H9 (cell line): ENCODE data around the gene DUSP5. TPM values are rescaled to one million over a fixed set of nuclear protein-coding genes. Genes with fewer than 3 reads are reported as not detected.

Source experiments
- DNase-seq: peaks from one replicate; pipeline ENCODE4 v3.0.0-alpha.2; 2017
- H2AFZ ChIP-seq: one replicate; pipeline ENCODE4 v1.6.1; 2013; ENCODE audit warnings: mild to moderate bottlenecking, low read length, control low read depth, moderate library complexity
- H2AK5ac ChIP-seq: 2 replicates; pipeline ENCODE4 v1.6.1; 2013; ENCODE audit warnings: low read length, control low read depth, mixed read lengths; ENCODE audit not compliant: insufficient read length
- H2BK120ac ChIP-seq: one replicate; pipeline ENCODE4 v1.6.1; 2013; ENCODE audit warnings: low read depth, mild to moderate bottlenecking, low read length, control low read depth, inconsistent platforms; ENCODE audit not compliant: poor library complexity, severe bottlenecking
- H2BK12ac ChIP-seq: 2 replicates; pipeline ENCODE4 v1.6.1; 2013; ENCODE audit warnings: low read length, control low read depth, mixed read lengths, low read depth; ENCODE audit not compliant: insufficient read length
- H2BK15ac ChIP-seq: 2 replicates; pipeline ENCODE4 v1.6.1; 2013; ENCODE audit warnings: low read depth, low read length, control low read depth
- H2BK20ac ChIP-seq: one replicate; pipeline ENCODE4 v1.6.1; 2013; ENCODE audit warnings: low read depth, mild to moderate bottlenecking, low read length, control low read depth, inconsistent platforms; ENCODE audit not compliant: poor library complexity, severe bottlenecking
- H2BK5ac ChIP-seq: 2 replicates; pipeline ENCODE4 v1.6.1; 2013; ENCODE audit warnings: low read length, control low read depth, mixed read lengths; ENCODE audit not compliant: insufficient read length
- H3K14ac ChIP-seq: 2 replicates; pipeline ENCODE4 v1.6.1; 2013; ENCODE audit warnings: low read length, control low read depth; ENCODE audit not compliant: insufficient read depth
- H3K18ac ChIP-seq: 2 replicates; pipeline ENCODE4 v1.6.1; 2013; ENCODE audit warnings: low read depth, mild to moderate bottlenecking, mixed read lengths, low read length, control low read depth; ENCODE audit not compliant: insufficient read length
- H3K23ac ChIP-seq: 2 replicates; pipeline ENCODE4 v1.6.1; 2013; ENCODE audit warnings: low read length, control low read depth, mixed read lengths, low read depth; ENCODE audit not compliant: insufficient read length
- H3K23me2 ChIP-seq: 2 replicates; pipeline ENCODE4 v1.6.1; 2013; ENCODE audit warnings: low read depth, mild to moderate bottlenecking, mixed read lengths, low read length, control low read depth; ENCODE audit not compliant: insufficient read length, poor library complexity, severe bottlenecking
- H3K27ac ChIP-seq: 2 replicates; pipeline ENCODE4 v1.5.1; 2013; ENCODE audit warnings: low read length, control low read depth, mixed read lengths, low read depth; ENCODE audit not compliant: insufficient read length
- H3K27me3 ChIP-seq: 2 replicates; pipeline ENCODE4 v1.6.1; 2013; ENCODE audit warnings: low read length, control low read depth, inconsistent platforms; ENCODE audit not compliant: insufficient read depth
- H3K4ac ChIP-seq: 2 replicates; pipeline ENCODE4 v1.6.1; 2013; ENCODE audit warnings: low read depth, mild to moderate bottlenecking, control low read depth, inconsistent platforms, low read length, moderate library complexity
- H3K4me1 ChIP-seq: 2 replicates; pipeline ENCODE4 v1.6.1; 2013; ENCODE audit warnings: low read length, control low read depth, inconsistent platforms; ENCODE audit not compliant: insufficient read depth
- H3K4me2 ChIP-seq: 2 replicates; pipeline ENCODE4 v1.6.1; 2013; ENCODE audit warnings: low read length, control low read depth, mixed read lengths; ENCODE audit not compliant: insufficient read length, insufficient read depth
- H3K56ac ChIP-seq: 2 replicates; pipeline ENCODE4 v1.6.1; 2013; ENCODE audit warnings: low read depth, mild to moderate bottlenecking, mixed read lengths, low read length, control low read depth; ENCODE audit not compliant: insufficient read length
- H3K79me1 ChIP-seq: 2 replicates; pipeline ENCODE4 v1.6.1; 2013; ENCODE audit warnings: low read depth, mild to moderate bottlenecking, moderate library complexity, low read length, control low read depth, inconsistent platforms; ENCODE audit not compliant: insufficient read depth, poor library complexity, severe bottlenecking
- H3K79me2 ChIP-seq: 2 replicates; pipeline ENCODE4 v1.6.1; 2013; ENCODE audit warnings: low read length, control low read depth, inconsistent platforms; ENCODE audit not compliant: insufficient read depth
- H3K9ac ChIP-seq: 2 replicates; pipeline ENCODE4 v1.6.1; 2013; ENCODE audit warnings: low read length, control low read depth, mixed read lengths; ENCODE audit not compliant: insufficient read length; ENCODE audit errors: extremely low read depth
- H3K9me3 ChIP-seq: one replicate; pipeline ENCODE4 v1.6.1; 2013; ENCODE audit warnings: low read depth, low read length, inconsistent platforms; ENCODE audit not compliant: control insufficient read depth
- H3T11ph ChIP-seq: one replicate; pipeline ENCODE4 v1.6.1; 2013; ENCODE audit warnings: mild to moderate bottlenecking, low read length, control low read depth, inconsistent platforms
- H4K20me1 ChIP-seq: one replicate; pipeline ENCODE4 v1.6.1; 2013; ENCODE audit not compliant: control insufficient read depth, insufficient read length, insufficient read depth
- H4K5ac ChIP-seq: 2 replicates; pipeline ENCODE4 v1.6.1; 2013; ENCODE audit warnings: low read depth, mild to moderate bottlenecking, mixed read lengths, low read length, control low read depth; ENCODE audit not compliant: insufficient read length
- H4K8ac ChIP-seq: replicated peaks from 2 replicates; pipeline ENCODE4 v1.6.1; 2013; ENCODE audit warnings: low read length, control low read depth, mixed read lengths, low read depth; ENCODE audit not compliant: insufficient read length
- H4K91ac ChIP-seq: 2 replicates; pipeline ENCODE4 v1.6.1; 2013; ENCODE audit warnings: low read depth, mild to moderate bottlenecking, moderate library complexity, mixed read lengths, low read length, control low read depth; ENCODE audit not compliant: insufficient read length
- H3K27ac Mint-ChIP-seq, 3 experiments: 2 replicates in 2 of 3; 3 replicates in 1 of 3; pipeline ENCODE4 v1.8.0; 2020 to 2021; ENCODE audit warnings: mixed read lengths in 3 of 3, mild to moderate bottlenecking in 1 of 3, moderate library complexity in 1 of 3
- H3K27me3 Mint-ChIP-seq: 2 replicates; pipeline ENCODE4 v1.8.0; 2021; ENCODE audit warnings: low read depth, mild to moderate bottlenecking, moderate library complexity, mixed read lengths
- H3K36me3 Mint-ChIP-seq, 3 experiments: 2 replicates in 2 of 3; 3 replicates in 1 of 3; pipeline ENCODE4 v1.8.0; 2020 to 2021; ENCODE audit warnings: low read depth in 3 of 3, mixed read lengths in 3 of 3; ENCODE audit not compliant: insufficient read depth in 1 of 3
- H3K4me1 Mint-ChIP-seq, 2 experiments: 2 replicates each; pipeline ENCODE4 v1.8.0; 2020; ENCODE audit warnings: mixed read lengths in 2 of 2
- H3K4me3 Mint-ChIP-seq, 2 experiments: 2 replicates in 1 of 2; 3 replicates in 1 of 2; pipeline ENCODE4 v1.8.0; 2020 to 2021; ENCODE audit warnings: mild to moderate bottlenecking in 2 of 2, mixed read lengths in 2 of 2, moderate library complexity in 1 of 2
- H3K9me3 Mint-ChIP-seq, 2 experiments: 2 replicates in 1 of 2; 3 replicates in 1 of 2; pipeline ENCODE4 v1.8.0; 2020; ENCODE audit warnings: mild to moderate bottlenecking in 2 of 2, mixed read lengths in 2 of 2, moderate library complexity in 1 of 2
- CTCF ChIP-seq: fragments of 200-600 bp; sonication (generic); conservative IDR thresholded peaks from 3 replicates; pipeline ENCODE4 v1.8.0; 2021; ENCODE audit warnings: antibody characterized with exemption, mild to moderate bottlenecking
- WGBS: extraction: QIAGEN DNeasy Blood & Tissue Kit; methylation state at CpG from one replicate; pipeline ENCODE4 v1.1.7; 2013; ENCODE audit warnings: missing lambda C conversion rate, low lambda C conversion rate, mixed read lengths; ENCODE audit not compliant: insufficient read length; ENCODE audit errors: extremely low coverage; 5-methylcytosine and 5-hydroxymethylcytosine counted together
- total RNA-seq: library from RNA; stranded (reverse); gene quantifications from 2 replicates; pipeline ENCODE4 v1.2.1, GENCODE V29; 2021

DUSP5 gene
- total RNA-seq, 1 experiment from 2014 or later, result 29.3 TPM

- TF ChIP-seq CTCF, result no peak
- H4K5ac ChIP-seq, result no peak overlapping the region
- no peaks in the 10 kb centered on the region for H3K23me2 ChIP-seq
- H2BK15ac ChIP-seq, result no peak overlapping the region
- no peak overlapping the region for H2BK20ac ChIP-seq
- no peaks in the 10 kb centered on the region for H4K20me1 ChIP-seq
- no peak overlapping the region for H3K4me2 ChIP-seq
- H3K4me1 Mint-ChIP-seq, result peaks cover 18 to 20% of the 10 kb centered on the region in 2 experiments
- no CpG with 5 or more reads among the region's 2 CpGs for WGBS
- DNase-seq, result no peak
- no peaks in the 10 kb centered on the region for H3K79me2 ChIP-seq
- H3K27me3 ChIP-seq, result no peaks in the 10 kb centered on the region
- H2BK120ac ChIP-seq, result no peak overlapping the region
- no peaks in the 10 kb centered on the region for H3K9me3 ChIP-seq
- no peak overlapping the region for H3K4ac ChIP-seq
- no peak overlapping the region for H3T11ph ChIP-seq
- H3K4me3 Mint-ChIP-seq, result no peak overlapping the region
- H3K27ac Mint-ChIP-seq, result no peak overlapping the region
- peaks cover 13% of the 10 kb centered on the region for H3K4me1 ChIP-seq
- no peaks in the 10 kb centered on the region for H3K27me3 Mint-ChIP-seq
- H2AK5ac ChIP-seq, result no peak overlapping the region
- no peaks in the 10 kb centered on the region for H3K9me3 Mint-ChIP-seq
- no peak overlapping the region for H3K18ac ChIP-seq
- no peak overlapping the region for H3K9ac ChIP-seq
- no peak overlapping the region for H3K14ac ChIP-seq
- no peak overlapping the region for H3K27ac ChIP-seq
- H4K8ac ChIP-seq, result no peak overlapping the region
- no peaks in the 10 kb centered on the region for H3K79me1 ChIP-seq
- no peak overlapping the region for H3K56ac ChIP-seq
- H4K91ac ChIP-seq, result no peak overlapping the region
- no peak overlapping the region for H2BK5ac ChIP-seq
- no peaks in the 10 kb centered on the region for H3K36me3 Mint-ChIP-seq
- H3K23ac ChIP-seq, result no peak overlapping the region
- H2BK12ac ChIP-seq, result no peak overlapping the region
- no peak overlapping the region for H2AFZ ChIP-seq
These were observed 14.1 kb upstream of the DUSP5 start for GRCh38 chr10:110483633-110484032.
